IPS-20b (cell line): Measurements from ENCODE around the gene GALNT7.

Experiments
- H3K27ac ChIP-seq: one replicate; pipeline ENCODE4 v1.5.1; 2013; ENCODE audit warnings: low read length
- H3K27me3 ChIP-seq: 2 replicates; pipeline ENCODE4 v1.6.1; 2013; ENCODE audit warnings: mild to moderate bottlenecking, low read length, inconsistent platforms; ENCODE audit not compliant: insufficient read depth
- H3K36me3 ChIP-seq: 2 replicates; pipeline ENCODE4 v1.6.1; 2013; ENCODE audit warnings: low read depth, mild to moderate bottlenecking, inconsistent platforms, low read length, moderate library complexity; ENCODE audit not compliant: insufficient read depth
- H3K4me1 ChIP-seq: 2 replicates; pipeline ENCODE4 v1.6.1; 2013; ENCODE audit warnings: mild to moderate bottlenecking, control low read depth, inconsistent platforms, low read length, moderate library complexity; ENCODE audit not compliant: insufficient read depth
- H3K4me3 ChIP-seq: 2 replicates; pipeline ENCODE4 v1.5.1; 2013; ENCODE audit warnings: mild to moderate bottlenecking, low read length, inconsistent platforms
- H3K9ac ChIP-seq: 2 replicates; pipeline ENCODE4 v1.6.1; 2013; ENCODE audit warnings: low read depth, mild to moderate bottlenecking, inconsistent platforms, low read length, moderate library complexity
- H3K9me3 ChIP-seq: 2 replicates; pipeline ENCODE4 v1.6.1; 2013; ENCODE audit warnings: mild to moderate bottlenecking, low read depth, low read length, inconsistent platforms; ENCODE audit not compliant: insufficient read depth

GALNT7 gene

DNA sequence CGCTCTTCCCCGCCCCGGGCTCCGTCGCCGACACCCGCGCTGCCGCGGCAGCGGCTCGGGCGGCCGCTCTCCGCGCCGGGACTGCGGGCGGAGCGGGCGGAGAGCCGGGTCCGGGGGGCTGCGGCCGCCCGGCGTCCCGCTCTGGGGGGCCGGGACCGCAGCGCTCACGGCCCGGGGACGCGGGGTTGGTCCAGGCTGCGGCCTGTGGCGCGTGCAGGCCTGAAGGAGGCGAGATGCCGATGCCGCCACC is 492 bp downstream of the GALNT7 start:
- no peaks in the 10 kb centered on the region for H3K9me3 ChIP-seq
- peaks cover 8% of the 10 kb centered on the region; the same call in 1 of the 2 replicates for H3K36me3 ChIP-seq
- H3K9ac ChIP-seq, result peak overlapping the region; percentile 77; the same call in 1 of the 2 replicates
- H3K27me3 ChIP-seq, result no peaks in the 10 kb centered on the region
- peaks cover 37% of the 10 kb centered on the region for H3K4me1 ChIP-seq
- H3K27ac ChIP-seq, result no peak overlapping the region
- H3K4me3 ChIP-seq, result peak overlapping the region; percentile 79; the same call in 1 of the 2 replicates

DNA sequence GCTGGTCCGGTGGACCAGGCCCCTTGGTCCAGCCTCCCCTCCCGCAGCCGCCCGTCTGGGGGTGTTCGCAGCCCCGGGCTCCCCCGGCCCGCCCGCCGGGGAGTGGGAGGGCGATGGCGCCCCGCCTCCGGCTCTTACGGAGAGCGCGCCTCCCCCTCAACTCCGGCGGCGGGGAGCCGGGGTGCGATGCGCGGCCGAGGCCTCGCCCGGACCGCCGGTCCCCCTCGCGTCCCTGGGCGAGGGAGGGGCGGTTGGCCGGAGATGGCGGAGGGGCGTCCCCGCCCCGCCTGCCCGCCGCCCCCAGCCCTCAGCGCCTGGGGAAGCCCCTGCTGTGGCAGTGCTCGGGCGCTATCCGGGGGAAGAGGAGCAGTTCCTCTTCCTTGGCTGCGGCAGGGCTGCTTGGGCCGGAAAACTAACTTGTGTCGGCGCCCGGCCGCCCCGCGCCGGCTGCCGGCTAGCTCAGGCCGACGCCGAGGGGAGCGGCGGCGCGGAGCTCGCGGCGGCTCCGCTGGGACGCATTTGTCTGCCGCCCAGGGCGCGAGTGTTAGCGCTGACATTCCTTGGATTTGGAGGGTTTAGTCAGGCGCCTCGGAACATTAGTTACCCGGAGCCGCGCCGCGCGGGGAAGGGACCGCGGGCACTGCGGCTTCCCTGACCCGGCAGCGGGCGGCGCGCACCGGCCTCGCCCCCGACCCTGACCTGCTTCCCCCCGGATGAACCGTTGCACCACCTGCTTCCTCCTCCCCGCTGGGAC is 994 bp downstream of the GALNT7 start:
- no peaks in the 10 kb centered on the region for H3K9me3 ChIP-seq
- no peaks in the 10 kb centered on the region for H3K27me3 ChIP-seq
- H3K36me3 ChIP-seq, result peaks cover 8% of the 10 kb centered on the region; the same call in 1 of the 2 replicates
- H3K9ac ChIP-seq, result peak overlapping the region; percentile 77; the same call in 1 of the 2 replicates
- no peak overlapping the region for H3K27ac ChIP-seq
- peak overlapping the region; percentile 79 for H3K4me3 ChIP-seq
- H3K4me1 ChIP-seq, result peaks cover 42% of the 10 kb centered on the region

DNA sequence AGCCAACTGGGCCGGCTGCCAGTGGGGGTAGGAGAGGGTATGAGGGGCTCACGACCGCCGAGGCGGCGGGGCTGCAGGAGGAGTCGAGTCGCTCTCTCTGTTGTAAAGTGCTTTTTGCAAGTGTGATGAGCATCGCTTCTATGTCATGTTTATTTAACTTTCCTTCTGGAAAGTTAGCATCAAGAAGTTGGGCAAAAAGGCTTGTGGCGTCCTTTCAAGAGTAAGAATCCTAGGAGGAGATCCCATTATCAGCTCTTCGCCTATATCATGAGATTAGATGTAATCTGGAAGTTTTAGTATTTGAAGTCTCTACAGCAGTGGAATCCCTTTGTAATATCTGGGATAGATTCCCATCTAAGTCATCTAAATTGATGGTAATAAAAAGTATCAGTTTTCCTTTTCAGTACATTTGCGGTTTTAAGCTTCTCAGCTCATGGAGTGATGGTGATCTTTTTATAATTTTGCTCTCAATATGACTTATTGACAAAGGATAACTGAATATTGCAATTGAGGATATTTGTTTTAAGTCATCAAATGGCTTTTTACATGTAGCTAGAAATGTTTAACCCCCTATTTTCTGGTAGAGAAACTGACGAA is 1.7 kb downstream of the GALNT7 start:
- Histone ChIP-seq H3K4me3 (peak overlapping the region; percentile 79), H3K36me3 (peaks cover 8% of the 10 kb centered on the region; the same call in 1 of the 2 replicates), H3K4me1 (peaks cover 46% of the 10 kb centered on the region), H3K27me3 (no peaks in the 10 kb centered on the region), H3K27ac (no peak overlapping the region), H3K9ac (peak overlapping the region; percentile 77; the same call in 1 of the 2 replicates), H3K9me3 (no peaks in the 10 kb centered on the region)

DNA sequence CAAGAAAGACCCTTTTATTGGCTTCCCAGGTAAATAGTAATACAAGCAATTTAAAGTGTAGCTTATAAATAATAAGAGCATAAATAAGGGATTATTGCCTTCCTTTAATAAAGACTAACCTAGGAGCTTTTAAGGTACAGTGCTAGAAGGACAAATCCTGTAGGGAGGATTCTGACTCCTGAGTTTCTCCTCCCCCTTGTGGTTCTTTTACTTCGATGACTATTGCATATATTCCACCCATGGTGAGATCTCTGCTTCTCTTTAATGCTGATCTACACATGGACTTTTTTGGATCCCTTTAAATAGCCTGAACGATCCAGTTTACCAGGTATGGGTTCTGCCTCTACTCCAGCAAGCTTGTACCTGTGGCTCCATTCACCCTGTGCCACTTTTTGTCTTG is 2.5 kb downstream of the GALNT7 start:
- Histone ChIP-seq H3K4me3 (peak overlapping the region; percentile 79), H3K9me3 (no peaks in the 10 kb centered on the region), H3K36me3 (peaks cover 4% of the 10 kb centered on the region; the same call in 1 of the 2 replicates), H3K9ac (peak overlapping the region; percentile 77; the same call in 1 of the 2 replicates), H3K27ac (no peak overlapping the region), H3K4me1 (peaks cover 49% of the 10 kb centered on the region), H3K27me3 (no peaks in the 10 kb centered on the region)

DNA sequence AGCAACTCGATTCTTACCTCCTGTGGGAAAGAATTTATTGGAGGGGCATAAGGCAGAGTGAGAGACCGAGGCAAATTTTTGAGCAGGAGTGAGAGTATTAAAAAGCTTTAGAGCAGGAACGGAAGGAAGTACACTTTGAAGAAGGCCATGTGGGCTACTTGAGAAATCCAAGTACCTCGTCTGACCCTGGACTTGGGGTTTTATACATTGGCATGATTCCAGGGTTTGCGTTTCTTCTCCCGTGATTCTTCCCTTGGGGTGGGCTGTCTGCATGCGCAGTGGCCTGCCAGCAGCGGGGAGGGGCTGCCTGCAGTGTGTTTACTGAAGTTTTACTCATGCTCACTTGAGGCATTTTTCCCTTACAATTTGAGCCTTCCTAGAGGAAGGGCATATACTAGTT is 3.4 kb downstream of the GALNT7 start:
- H3K27ac ChIP-seq, result no peak overlapping the region
- no peaks in the 10 kb centered on the region for H3K9me3 ChIP-seq
- H3K4me1 ChIP-seq, result peaks cover 57% of the 10 kb centered on the region
- H3K27me3 ChIP-seq, result no peaks in the 10 kb centered on the region
- no peak overlapping the region; the same call in 1 of the 2 replicates for H3K4me3 ChIP-seq
- peak overlapping the region; percentile 16; the same call in 1 of the 2 replicates for H3K9ac ChIP-seq
- no peaks in the 10 kb centered on the region for H3K36me3 ChIP-seq

DNA sequence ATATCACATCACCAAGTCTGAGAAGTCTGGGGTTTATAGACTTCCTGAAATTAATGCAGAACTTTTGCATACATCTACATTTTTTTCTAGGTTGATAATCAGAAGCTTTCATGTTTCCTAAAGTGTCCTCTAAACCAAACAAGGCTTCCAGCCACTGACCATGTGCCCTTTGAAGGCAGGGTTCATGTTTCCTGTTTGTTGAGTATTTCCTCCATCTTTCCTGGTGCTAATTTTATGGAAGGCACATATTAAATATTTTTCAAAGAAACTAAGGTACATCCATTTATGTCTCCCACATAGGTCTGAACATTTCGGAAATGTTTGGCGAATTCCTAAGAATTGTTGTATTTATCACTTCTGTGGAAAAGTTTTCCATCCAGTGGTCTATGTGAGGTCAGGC is 5.6 kb downstream of the GALNT7 start:
- Histone ChIP-seq H3K27ac (no peak overlapping the region), H3K9me3 (no peaks in the 10 kb centered on the region)

DNA sequence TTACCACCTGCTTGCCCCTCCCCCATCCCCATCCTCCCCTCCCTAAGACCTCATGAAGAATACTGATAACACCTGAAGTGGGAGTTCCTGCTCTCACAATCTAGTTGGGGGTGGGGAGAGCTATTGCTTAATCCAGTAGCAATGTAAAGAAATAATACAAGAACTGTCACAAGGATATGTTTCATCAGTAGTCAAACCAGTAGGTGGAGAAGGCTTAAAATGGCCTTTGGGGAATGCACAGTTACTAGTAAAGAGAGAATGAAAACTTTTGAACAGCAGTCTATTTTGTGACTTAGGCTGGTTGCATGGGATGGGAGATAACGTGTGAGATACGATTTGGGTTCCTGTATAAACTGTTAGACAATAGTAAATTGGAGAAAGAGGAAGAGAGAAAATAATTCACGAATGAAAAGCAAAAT is 6.0 kb downstream of the GALNT7 start:
- no peak overlapping the region for H3K27ac ChIP-seq
- peaks cover 61% of the 10 kb centered on the region for H3K4me1 ChIP-seq
- no peak overlapping the region for H3K9ac ChIP-seq

More for the DNA sequence above, 5.6 kb downstream of the GALNT7 start:
- H3K9ac ChIP-seq, result peak overlapping the region; percentile 13; the same call in 1 of the 2 replicates
- no peaks in the 10 kb centered on the region for H3K36me3 ChIP-seq
- H3K4me3 ChIP-seq, result no peak overlapping the region
- H3K27me3 ChIP-seq, result no peaks in the 10 kb centered on the region
- H3K4me1 ChIP-seq, result peaks cover 61% of the 10 kb centered on the region

DNA sequence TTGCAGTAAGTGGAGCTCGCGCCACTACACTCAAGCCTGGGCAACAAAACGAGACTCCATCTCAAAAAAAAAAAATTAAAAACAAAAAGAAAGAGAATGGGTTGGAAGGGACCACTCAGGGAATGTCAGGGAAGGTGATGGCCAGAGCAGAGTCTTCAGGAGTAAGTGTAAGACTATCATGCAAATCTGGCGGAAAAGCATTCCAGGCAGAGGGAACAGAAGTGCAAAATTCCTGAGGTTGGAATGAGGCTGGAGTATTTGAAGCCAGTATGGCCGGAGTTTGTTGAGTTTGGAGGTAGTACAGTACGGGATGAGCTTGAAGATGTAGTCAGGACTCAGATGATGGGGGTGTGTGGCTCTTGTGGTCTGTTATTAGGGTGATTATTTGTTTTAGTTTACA is 7.4 kb downstream of the GALNT7 start:
- no peaks in the 10 kb centered on the region for H3K9me3 ChIP-seq
- H3K4me3 ChIP-seq, result no peak overlapping the region
- H3K4me1 ChIP-seq, result peaks cover 59% of the 10 kb centered on the region
- H3K9ac ChIP-seq, result no peak overlapping the region
- H3K27me3 ChIP-seq, result no peaks in the 10 kb centered on the region
- no peaks in the 10 kb centered on the region for H3K36me3 ChIP-seq
- no peak overlapping the region for H3K27ac ChIP-seq

More for the DNA sequence above, 6.0 kb downstream of the GALNT7 start:
- no peak overlapping the region for H3K4me3 ChIP-seq
- H3K9me3 ChIP-seq, result no peaks in the 10 kb centered on the region
- H3K27me3 ChIP-seq, result no peaks in the 10 kb centered on the region
- H3K36me3 ChIP-seq, result no peaks in the 10 kb centered on the region

DNA sequence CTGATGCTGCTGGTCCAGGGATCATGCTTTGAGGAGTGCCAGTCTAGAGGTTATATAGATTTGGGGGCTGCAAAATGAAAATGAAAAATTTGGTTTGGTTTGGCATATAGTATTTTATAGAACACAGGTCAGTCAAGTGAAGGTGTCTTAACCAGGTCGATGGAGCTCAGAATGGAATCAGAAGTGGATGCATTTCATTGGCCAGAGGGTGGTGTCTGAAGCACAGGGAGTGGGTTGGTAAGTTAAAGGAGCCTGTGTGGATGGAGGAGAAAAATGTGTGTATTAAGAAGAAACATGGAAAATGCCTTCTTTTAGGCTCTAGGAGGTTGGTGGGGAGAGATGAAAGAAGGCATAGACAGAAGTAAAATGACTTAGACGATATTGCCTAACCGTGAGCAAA is 8.6 kb downstream of the GALNT7 start:
- Histone ChIP-seq H3K36me3 (no peaks in the 10 kb centered on the region), H3K9me3 (no peaks in the 10 kb centered on the region), H3K4me1 (peaks cover 47% of the 10 kb centered on the region; the same call in 1 of the 2 replicates), H3K4me3 (no peak overlapping the region), H3K27ac (no peak overlapping the region), H3K27me3 (no peaks in the 10 kb centered on the region), H3K9ac (no peak overlapping the region)

DNA sequence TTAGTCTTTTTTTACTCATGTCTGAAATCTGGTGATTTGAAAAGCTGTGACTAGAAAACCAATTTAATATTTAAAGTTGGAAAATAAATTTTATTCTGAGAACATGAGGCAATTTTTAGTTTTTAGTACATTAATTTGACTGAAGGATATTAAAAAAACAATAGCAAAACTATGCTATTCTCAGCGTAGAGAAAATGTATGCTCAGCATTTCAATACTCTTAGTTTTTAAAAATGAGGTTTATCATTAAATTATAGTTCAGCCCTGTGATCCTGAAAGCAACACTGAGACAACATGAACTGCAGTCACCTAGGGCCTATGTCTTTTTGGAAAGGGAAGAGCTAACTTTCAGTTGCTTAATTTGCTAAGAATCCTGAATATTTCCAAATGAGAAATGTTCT is 9.5 kb downstream of the GALNT7 start:
- H3K9ac ChIP-seq, result no peak overlapping the region
- no peak overlapping the region for H3K27ac ChIP-seq
- no peak overlapping the region for H3K4me3 ChIP-seq
- H3K27me3 ChIP-seq, result no peaks in the 10 kb centered on the region
- no peaks in the 10 kb centered on the region for H3K9me3 ChIP-seq
- peaks cover 37% of the 10 kb centered on the region; the same call in 1 of the 2 replicates for H3K4me1 ChIP-seq
- no peaks in the 10 kb centered on the region; the same call in 1 of the 2 replicates for H3K36me3 ChIP-seq

DNA sequence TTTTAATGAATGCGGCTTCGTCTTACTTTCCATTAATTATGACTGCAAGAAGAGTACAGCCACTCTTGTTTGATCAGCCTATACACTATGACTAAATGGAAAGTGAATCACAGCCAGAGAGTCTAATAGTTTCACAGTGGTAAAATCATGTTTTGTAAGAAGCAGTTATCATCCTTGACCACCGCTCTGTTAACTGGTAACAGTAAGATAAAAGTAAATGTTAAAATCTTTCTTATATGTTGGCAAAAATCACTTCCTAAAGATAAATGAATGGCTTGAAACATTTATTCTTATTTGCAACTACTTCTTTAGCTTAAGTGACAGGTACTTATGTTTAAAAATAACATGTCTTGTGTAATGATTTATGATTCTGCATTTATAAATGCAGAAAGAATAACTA is 13.2 kb downstream of the GALNT7 start:
- H3K4me1 ChIP-seq, result peaks cover 15% of the 10 kb centered on the region; the same call in 1 of the 2 replicates
- H3K27me3 ChIP-seq, result no peaks in the 10 kb centered on the region
- no peak overlapping the region for H3K4me3 ChIP-seq
- H3K9me3 ChIP-seq, result no peaks in the 10 kb centered on the region
- no peaks in the 10 kb centered on the region; the same call in 1 of the 2 replicates for H3K36me3 ChIP-seq
- no peak overlapping the region for H3K27ac ChIP-seq
- no peak overlapping the region for H3K9ac ChIP-seq

DNA sequence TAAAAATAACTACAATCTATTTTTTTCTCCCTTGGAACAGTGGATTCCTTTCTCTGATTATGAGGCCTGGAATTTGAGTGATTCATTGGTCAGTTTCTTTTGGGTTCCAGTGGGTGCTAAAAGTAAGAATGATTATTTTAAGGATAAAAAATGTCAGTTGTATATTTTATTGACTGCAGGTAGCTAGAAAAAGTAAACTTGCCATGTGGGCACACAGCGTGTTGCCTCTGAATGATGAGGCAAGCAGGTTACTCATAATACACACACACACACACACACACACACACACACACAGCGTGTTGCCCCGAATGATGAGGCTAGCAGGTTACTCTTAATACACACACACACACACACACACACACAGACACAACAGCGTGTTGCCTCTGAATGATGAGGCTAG is 13.8 kb downstream of the GALNT7 start:
- H3K27me3 ChIP-seq, result no peaks in the 10 kb centered on the region
- no peak overlapping the region for H3K4me3 ChIP-seq
- no peaks in the 10 kb centered on the region for H3K9me3 ChIP-seq
- H3K27ac ChIP-seq, result no peak overlapping the region
- no peak overlapping the region for H3K9ac ChIP-seq
- no peaks in the 10 kb centered on the region; the same call in 1 of the 2 replicates for H3K36me3 ChIP-seq
- peaks cover 12% of the 10 kb centered on the region; the same call in 1 of the 2 replicates for H3K4me1 ChIP-seq
